ENCODE data around the gene SETBP1.
A peak's percentile ranks its signal among the peaks of the same experiment; 100 is the strongest.

The SETBP1 gene

DNA sequence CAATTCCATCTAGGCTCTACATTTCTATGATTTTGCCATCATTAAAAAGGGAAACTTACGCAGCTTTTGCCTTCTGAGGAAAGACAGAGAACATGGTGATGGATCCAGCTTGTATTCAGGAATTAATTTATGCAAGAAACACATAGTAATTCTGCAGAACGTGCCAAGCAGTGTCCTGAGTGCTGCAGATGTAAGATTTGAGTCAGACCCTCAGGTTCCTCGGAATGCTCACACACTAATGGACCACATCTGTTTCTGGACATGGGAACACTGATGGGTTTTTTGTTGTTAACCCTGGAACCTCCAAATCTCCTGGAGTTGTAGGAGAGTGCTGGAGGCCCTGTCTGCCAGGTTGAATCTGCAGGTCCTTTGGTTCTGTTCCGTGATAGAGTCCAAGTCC lies 132.9 kb downstream of the SETBP1 start:
- TF ChIP-seq, protein P1, sequence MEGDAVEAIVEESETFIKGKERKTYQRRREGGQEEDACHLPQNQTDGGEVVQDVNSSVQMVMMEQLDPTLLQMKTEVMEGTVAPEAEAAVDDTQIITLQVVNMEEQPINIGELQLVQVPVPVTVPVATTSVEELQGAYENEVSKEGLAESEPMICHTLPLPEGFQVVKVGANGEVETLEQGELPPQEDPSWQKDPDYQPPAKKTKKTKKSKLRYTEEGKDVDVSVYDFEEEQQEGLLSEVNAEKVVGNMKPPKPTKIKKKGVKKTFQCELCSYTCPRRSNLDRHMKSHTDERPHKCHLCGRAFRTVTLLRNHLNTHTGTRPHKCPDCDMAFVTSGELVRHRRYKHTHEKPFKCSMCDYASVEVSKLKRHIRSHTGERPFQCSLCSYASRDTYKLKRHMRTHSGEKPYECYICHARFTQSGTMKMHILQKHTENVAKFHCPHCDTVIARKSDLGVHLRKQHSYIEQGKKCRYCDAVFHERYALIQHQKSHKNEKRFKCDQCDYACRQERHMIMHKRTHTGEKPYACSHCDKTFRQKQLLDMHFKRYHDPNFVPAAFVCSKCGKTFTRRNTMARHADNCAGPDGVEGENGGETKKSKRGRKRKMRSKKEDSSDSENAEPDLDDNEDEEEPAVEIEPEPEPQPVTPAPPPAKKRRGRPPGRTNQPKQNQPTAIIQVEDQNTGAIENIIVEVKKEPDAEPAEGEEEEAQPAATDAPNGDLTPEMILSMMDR (IDR thresholded peaks at IDR 0.05; ENCODE audit: extremely low read depth, missing control alignments), result no peak
- no peak for DNase-seq (ENCODE audit: low spot score)

DNA sequence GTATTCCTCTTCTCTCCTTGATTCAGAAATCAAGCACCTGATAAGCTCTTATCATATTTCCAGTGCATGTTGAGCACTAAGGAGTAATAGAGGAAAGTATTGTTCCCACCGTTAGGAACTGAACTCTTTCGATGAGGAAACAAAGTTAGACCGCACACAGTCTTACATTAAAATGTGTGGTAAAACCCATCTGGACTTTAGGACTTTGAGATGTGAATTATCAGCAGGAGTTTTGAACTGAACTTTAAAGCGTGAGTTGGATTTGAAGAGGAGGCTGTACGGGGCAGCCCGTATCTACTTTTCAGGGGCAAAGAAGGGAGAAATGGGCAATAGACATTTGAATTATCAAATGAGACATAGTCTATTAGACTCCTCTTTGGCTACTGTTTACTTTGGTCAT lies 134.4 kb downstream of the SETBP1 start:
- no peak for DNase-seq (ENCODE audit: low spot score)
- TF ChIP-seq, protein P1 (IDR thresholded peaks at IDR 0.05; ENCODE audit: extremely low read depth, missing control alignments), result no peak

DNA sequence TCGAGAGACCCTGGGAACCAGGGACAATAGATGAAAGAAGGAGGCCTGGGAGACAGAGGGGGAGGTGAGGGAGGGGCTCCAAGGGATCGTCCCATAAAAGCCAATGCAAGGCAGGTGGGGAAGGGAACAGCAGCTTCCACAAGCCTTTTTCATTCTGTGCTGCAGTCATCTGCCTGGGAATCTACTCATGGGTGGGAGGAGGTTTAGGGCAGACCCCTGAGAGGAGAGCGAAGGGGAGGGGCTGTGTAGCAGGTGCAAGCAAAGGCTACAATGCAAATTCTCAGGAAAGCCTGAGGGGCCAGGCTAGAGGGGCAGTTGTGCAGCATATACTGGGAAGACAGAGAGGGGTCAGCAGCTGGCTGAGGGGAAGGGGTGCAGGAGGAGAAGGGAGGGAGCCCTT lies 135.4 kb downstream of the SETBP1 start:
- no peak for DNase-seq (ENCODE audit: low spot score)
- TF ChIP-seq, protein P1 (IDR thresholded peaks at IDR 0.05; ENCODE audit: extremely low read depth, missing control alignments), result no peak

DNA sequence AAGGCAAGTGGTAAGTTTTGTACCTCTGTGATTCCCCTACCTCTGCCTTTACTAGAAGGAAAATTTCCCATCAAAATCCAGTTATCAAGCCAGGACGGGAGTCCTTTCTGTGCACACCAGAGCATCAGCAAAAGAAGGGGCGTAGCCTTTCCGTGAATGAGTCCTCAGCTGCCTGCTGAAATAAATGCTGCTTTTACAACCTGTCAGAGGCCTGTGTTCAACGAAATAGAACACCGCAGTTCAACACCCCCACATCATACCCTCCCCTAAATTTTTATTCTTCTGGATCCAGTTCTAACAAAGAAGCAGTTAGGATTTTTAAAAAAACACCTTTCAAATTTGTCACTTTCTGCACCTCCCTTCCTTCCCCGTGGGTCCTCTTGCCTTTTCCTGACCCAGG lies 135.8 kb downstream of the SETBP1 start:
- TF ChIP-seq, protein P1 (IDR thresholded peaks at IDR 0.05; ENCODE audit: extremely low read depth, missing control alignments), result no peak
- no peak for DNase-seq (ENCODE audit: low spot score)

DNA sequence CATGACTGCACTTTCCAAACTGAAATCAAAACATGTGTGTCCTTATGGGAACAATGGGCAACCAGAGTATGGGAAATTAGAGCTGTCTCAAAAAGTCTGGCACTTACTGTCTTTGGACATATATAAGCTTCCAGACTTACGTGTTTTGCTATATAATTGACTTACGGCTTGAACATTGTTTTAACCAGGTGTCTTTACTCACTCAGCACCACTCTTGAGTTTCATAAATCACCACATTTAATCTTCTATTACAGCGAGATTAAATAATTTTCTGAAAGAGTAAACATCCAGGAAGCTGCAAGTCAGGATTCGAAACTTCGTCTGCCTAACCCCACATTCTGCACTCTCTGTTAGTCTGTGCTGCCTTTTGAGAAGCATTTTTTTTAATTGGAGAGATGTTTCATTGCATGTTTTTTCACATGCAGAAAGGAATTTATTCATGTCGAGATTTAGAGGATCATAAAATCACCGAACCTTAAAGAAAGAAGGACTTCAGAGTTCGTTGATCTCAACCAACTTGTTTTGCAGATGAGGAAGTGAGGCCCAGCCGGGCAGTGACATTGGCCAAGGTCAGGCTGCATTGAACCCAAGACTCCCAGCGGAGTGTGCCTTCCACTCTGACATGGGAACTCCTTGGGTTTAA lies 137.3 kb downstream of the SETBP1 start:
- TF ChIP-seq, protein P1 (IDR thresholded peaks at IDR 0.05; ENCODE audit: extremely low read depth, missing control alignments), result no peak
- DNase-seq (ENCODE audit: low spot score), result no peak

DNA sequence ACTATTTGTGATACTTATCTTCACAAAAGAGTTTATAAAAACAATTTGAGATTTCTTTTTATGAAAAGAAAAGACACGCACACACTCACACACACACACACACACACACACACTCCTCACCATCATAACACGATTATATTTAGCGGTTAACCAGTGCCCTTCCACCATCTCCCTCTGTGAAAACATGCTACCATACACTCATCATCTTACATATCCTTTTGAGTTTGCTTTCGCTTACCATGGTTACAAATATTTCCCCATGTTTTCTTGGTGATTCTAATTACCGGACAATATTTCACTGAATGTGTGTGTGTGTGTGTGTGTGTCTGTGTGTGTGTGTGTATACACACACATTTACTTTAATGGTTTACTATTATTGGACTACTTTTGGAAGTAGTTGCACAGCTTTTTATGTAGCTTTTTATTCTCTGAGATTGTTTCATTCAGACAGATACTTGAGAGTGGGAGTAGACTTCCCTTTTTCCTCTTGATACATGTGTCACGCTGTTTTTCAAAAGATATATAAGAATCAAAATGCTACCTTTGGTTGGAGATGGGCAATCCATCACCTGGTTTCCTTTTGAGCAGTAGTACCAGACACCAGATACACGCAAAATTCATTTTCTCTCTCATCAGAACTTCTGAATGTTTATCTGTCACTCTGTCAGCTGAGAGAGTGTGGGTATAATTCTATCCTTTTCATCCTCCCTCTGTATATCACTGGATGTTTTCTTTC lies 138.1 kb downstream of the SETBP1 start:
- TF ChIP-seq, protein P1 (IDR thresholded peaks at IDR 0.05; ENCODE audit: extremely low read depth, missing control alignments), result no peak
- DNase-seq (ENCODE audit: low spot score), result peak; percentile 36

DNA sequence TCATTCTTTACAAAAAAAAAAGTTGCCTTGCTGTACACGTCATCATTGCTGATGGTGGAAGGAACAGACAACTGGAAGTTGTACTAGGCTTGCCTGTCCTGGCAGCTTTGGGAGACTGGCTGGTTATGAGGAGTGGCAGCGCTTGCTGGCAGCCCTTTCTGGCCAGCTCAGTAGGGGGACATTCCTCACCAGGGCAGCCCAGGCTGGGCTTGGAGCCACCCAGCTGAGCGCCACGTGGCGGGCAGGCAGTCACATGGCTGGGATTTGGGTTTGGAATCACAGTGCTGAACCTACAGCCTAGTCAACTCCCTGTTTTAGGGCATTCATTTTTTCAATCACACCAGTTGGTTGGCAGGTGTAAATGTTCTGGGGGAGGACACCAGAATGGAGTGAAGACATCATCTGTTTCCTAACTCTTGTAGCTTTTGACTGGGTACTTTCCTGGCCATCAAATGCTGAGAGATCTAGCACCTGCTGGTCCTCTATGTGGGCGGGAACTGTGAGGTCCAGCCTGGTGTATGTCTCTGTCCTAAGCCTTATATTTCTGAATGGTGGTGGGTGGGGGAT lies 139.3 kb downstream of the SETBP1 start:
- peak; percentile 32 for DNase-seq (ENCODE audit: low spot score)

More for the DNA sequence above, 139.3 kb downstream of the SETBP1 start:
- TF ChIP-seq, protein P1 (IDR thresholded peaks at IDR 0.05; ENCODE audit: extremely low read depth, missing control alignments), result no peak

Measured in GM20000 (cell line).